Ovary (tissue), 3 donors: Measurements from ENCODE around the gene RPL13.

Experiments used
- EP300 ChIP-seq: sonication (generic); formaldehyde crosslinking; IDR thresholded peaks from one replicate; pipeline ENCODE4 v1.6.1; 2017; ENCODE audit warnings: antibody characterized with exemption
- POLR2A ChIP-seq: fragments of 450-650 bp; IDR thresholded peaks from one replicate; pipeline ENCODE4 v1.6.1; 2017; ENCODE audit warnings: antibody characterized with exemption, mild to moderate bottlenecking, moderate library complexity
- TF ChIP-seq, protein P1 (sequence below), 3 donors: fragments of 450-650 bp in 2 of 3; fragments of 200-600 bp in 1 of 3; IDR thresholded peaks; one replicate each; pipeline versions ENCODE4 v1.5.1 to v1.8.0; 2016 to 2022; ENCODE audit warnings: antibody characterized with exemption in 3 of 3, mild to moderate bottlenecking in 1 of 3
- donor health status: DM: no; HTN: no; CAD: no.

DNA sequence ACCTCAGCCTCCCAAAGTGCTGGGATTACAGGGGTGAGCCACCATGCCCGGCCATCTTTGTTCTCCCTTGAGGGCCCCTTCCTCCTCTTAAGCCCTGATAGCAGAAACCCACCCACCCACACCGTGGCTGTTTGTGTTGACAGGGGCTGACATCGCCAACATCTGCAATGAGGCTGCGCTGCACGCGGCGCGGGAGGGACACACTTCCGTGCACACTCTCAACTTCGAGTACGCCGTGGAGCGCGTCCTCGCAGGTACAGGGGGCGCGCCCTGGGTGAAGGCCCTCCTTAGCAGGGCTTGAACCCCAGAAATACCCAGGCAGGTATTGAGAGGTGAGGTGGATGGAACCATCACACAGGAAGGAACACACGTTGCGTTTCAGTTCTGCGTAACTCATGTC is 12.6 kb upstream of the RPL13 start:
- TF ChIP-seq, protein P1, sequence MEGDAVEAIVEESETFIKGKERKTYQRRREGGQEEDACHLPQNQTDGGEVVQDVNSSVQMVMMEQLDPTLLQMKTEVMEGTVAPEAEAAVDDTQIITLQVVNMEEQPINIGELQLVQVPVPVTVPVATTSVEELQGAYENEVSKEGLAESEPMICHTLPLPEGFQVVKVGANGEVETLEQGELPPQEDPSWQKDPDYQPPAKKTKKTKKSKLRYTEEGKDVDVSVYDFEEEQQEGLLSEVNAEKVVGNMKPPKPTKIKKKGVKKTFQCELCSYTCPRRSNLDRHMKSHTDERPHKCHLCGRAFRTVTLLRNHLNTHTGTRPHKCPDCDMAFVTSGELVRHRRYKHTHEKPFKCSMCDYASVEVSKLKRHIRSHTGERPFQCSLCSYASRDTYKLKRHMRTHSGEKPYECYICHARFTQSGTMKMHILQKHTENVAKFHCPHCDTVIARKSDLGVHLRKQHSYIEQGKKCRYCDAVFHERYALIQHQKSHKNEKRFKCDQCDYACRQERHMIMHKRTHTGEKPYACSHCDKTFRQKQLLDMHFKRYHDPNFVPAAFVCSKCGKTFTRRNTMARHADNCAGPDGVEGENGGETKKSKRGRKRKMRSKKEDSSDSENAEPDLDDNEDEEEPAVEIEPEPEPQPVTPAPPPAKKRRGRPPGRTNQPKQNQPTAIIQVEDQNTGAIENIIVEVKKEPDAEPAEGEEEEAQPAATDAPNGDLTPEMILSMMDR (IDR thresholded peaks at IDR 0.05) = no peak
- TF ChIP-seq POLR2A (no peak), EP300 (no peak)
